Measurements from ENCODE around the gene KLK4.
A peak's percentile ranks its signal among the peaks of the same experiment; 100 is the strongest.
"Not testable (repeated sequence)": the region's sequence is repeated elsewhere in the genome, so short reads cannot be mapped to it uniquely, and the experiment has no call there.

The KLK4 gene

GRCh38 chr19:50912727-50913716, 1.8 kb upstream of the KLK4 start:
- no peak for DNase-seq

- DNase-seq, result no peak
Observed at GRCh38 chr19:50912102-50912599, 956 bp upstream of the KLK4 start.

GRCh38 chr19:50910722-50911121, 473 bp downstream of the KLK4 start:
- no peak for DNase-seq

- DNase-seq, result peak; percentile 70
Observed at GRCh38 chr19:50909240-50910070, 1.7 kb downstream of the KLK4 start.

- no peak for DNase-seq
Observed at GRCh38 chr19:50908336-50908735, 2.9 kb downstream of the KLK4 start.

GRCh38 chr19:50906217-50906616, 5.0 kb downstream of the KLK4 start:
- peak; percentile 78 for DNase-seq

GRCh38 chr19:50902640-50903039, 8.6 kb downstream of the KLK4 start:
- no peak for DNase-seq

GRCh38 chr19:50899569-50899968, 11.6 kb downstream of the KLK4 start:
- DNase-seq, result no peak

- no peak for DNase-seq
Observed at GRCh38 chr19:50898018-50898417, 13.2 kb downstream of the KLK4 start.

GRCh38 chr19:50897612-50898011, 13.6 kb downstream of the KLK4 start:
- no peak for DNase-seq

GRCh38 chr19:50897191-50897607, 14.0 kb downstream of the KLK4 start:
- no peak for DNase-seq

GRCh38 chr19:50896591-50897190, 14.5 kb downstream of the KLK4 start:
- DNase-seq, result peak; percentile 59

GRCh38 chr19:50896089-50896590, 15.1 kb downstream of the KLK4 start:
- DNase-seq, result not testable (repeated sequence)

GRCh38 chr19:50894478-50895356, 16.5 kb downstream of the KLK4 start:
- DNase-seq, result no peak

GRCh38 chr19:50893047-50893736, 18.0 kb downstream of the KLK4 start:
- DNase-seq, result peak; percentile 22

- no peak for DNase-seq
Observed at GRCh38 chr19:50891253-50891625, 20.0 kb downstream of the KLK4 start.

- no peak for DNase-seq
Observed at GRCh38 chr19:50890422-50891252, 20.6 kb downstream of the KLK4 start.

- DNase-seq, result no peak
Observed at GRCh38 chr19:50889638-50890037, 21.6 kb downstream of the KLK4 start.

- DNase-seq, result no peak
Observed at GRCh38 chr19:50882188-50882587, 29.0 kb downstream of the KLK4 start.

GRCh38 chr19:50880241-50880640, 31.0 kb downstream of the KLK4 start:
- DNase-seq, result no peak

Data from hematopoietic multipotent progenitor cell treated with erythropoietin and hydrocortisone succinate and interleukin-3 and kit ligand, for 6 days (in vitro differentiated cells).